SU-DHL-6 (cell line): ENCODE measurements around the gene C8A.

ENCODE experiments used
- H2AFZ ChIP-seq: fragments of 200-600 bp; sonication (generic); 2 replicates; pipeline ENCODE4 v1.6.1; 2014; ENCODE audit warnings: low read depth, mild to moderate bottlenecking, moderate library complexity, mixed read lengths, antibody characterized with exemption, low read length; ENCODE audit not compliant: severe bottlenecking
- H3F3A ChIP-seq: fragments of 200-600 bp; shearing (Covaris generic); 2 replicates; pipeline ENCODE4 v1.6.0; 2016; ENCODE audit warnings: antibody characterized with exemption, mild to moderate bottlenecking; ENCODE audit not compliant: insufficient read depth
- H3K27ac ChIP-seq: fragments of 200-600 bp; sonication (generic); 2 replicates; pipeline ENCODE4 v1.5.1; 2016; ENCODE audit warnings: low read depth, mild to moderate bottlenecking, low read length, moderate library complexity, mixed read lengths
- H3K27me3 ChIP-seq: fragments of 200-600 bp; sonication (generic), shearing (Covaris generic); 2 replicates; pipeline ENCODE4 v1.6.0; 2014; ENCODE audit warnings: mild to moderate bottlenecking, low read length
- H3K36me3 ChIP-seq: fragments of 200-600 bp; sonication (generic); 2 replicates; pipeline ENCODE4 v1.6.1; 2014; ENCODE audit warnings: mild to moderate bottlenecking, low read length, mixed read lengths
- H3K4me2 ChIP-seq: fragments of 300-600, 200-600 bp; shearing (Covaris generic), sonication (generic); 2 replicates; pipeline ENCODE4 v1.6.0; 2014; ENCODE audit warnings: low read length, low read depth, mild to moderate bottlenecking; ENCODE audit not compliant: poor library complexity, severe bottlenecking
- H3K4me3 ChIP-seq: fragments of 200-600 bp; sonication (generic); 2 replicates; pipeline ENCODE4 v1.5.1; 2014; ENCODE audit warnings: antibody characterized with exemption, low read length, mild to moderate bottlenecking, mixed read lengths; ENCODE audit not compliant: insufficient read depth, poor library complexity, severe bottlenecking
- H3K79me2 ChIP-seq: fragments of 200-600 bp; sonication (generic); 2 replicates; pipeline ENCODE4 v1.6.1; 2014; ENCODE audit warnings: mild to moderate bottlenecking, low read length, moderate library complexity; ENCODE audit not compliant: insufficient read depth
- H3K9ac ChIP-seq: fragments of 200-600 bp; sonication (generic); 2 replicates; pipeline ENCODE4 v1.7.0; 2014; ENCODE audit warnings: mild to moderate bottlenecking, low read length
- H3K9me2 ChIP-seq: fragments of 200-600 bp; sonication (generic); replicated peaks from 2 replicates; pipeline ENCODE4 v1.6.1; 2014; ENCODE audit warnings: low read length; ENCODE audit not compliant: insufficient read depth
- H3K9me3 ChIP-seq: fragments of 200-600 bp; sonication (generic); 2 replicates; pipeline ENCODE4 v1.6.1; 2014; ENCODE audit warnings: low read length, mixed read lengths; ENCODE audit not compliant: insufficient read depth
- H4K20me1 ChIP-seq: fragments of 200-600 bp; sonication (generic); 2 replicates; pipeline ENCODE4 v1.6.1; 2014; ENCODE audit warnings: low read depth, mild to moderate bottlenecking, antibody characterized with exemption, low read length, moderate library complexity, mixed read lengths
- CTCF ChIP-seq: fragments of 200-600 bp; sonication (generic); IDR thresholded peaks from one replicate; pipeline ENCODE4 v1.5.1; 2017; ENCODE audit warnings: antibody characterized with exemption, mild to moderate bottlenecking, low read length, moderate library complexity; ENCODE audit not compliant: insufficient read depth, poor library complexity, severe bottlenecking
- EZH2phosphoT487 ChIP-seq: fragments of 200-600 bp; sonication (generic), shearing (Covaris generic); conservative IDR thresholded peaks from 2 replicates; pipeline ENCODE4 v1.6.1; 2018; ENCODE audit warnings: mild to moderate bottlenecking, antibody characterized with exemption, low read length, moderate library complexity, mixed read lengths

The C8A gene

DNA sequence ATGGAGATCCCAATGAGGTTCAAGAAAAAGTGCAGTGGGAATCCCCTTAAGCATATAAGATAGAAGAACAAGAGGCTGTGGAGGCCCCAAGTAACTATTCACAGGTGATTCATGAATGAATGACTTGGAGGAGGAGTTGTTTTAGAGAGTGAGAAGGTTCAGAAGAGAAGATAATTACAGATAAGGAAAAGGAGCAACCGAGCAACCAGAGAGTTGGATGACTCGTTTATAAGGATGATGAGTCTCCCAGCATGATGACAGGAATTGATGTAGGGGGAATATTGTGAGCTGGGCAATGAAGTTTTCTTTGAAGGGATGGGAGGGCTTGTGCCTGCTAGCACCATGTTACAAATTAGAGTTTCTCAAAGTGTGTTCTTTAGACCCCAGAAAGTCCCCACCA is 9.8 kb downstream of the C8A start:
- H3K27me3 ChIP-seq, result no peaks in the 10 kb centered on the region
- H3K4me2 ChIP-seq, result no peak overlapping the region
- H3K79me2 ChIP-seq, result no peaks in the 10 kb centered on the region
- H2AFZ ChIP-seq, result no peak overlapping the region
- no peak for TF ChIP-seq CTCF
- TF ChIP-seq EZH2phosphoT487, result no peak
- no peaks in the 10 kb centered on the region for H3K9me2 ChIP-seq
- no peaks in the 10 kb centered on the region for H3K36me3 ChIP-seq
- no peak overlapping the region for H3K27ac ChIP-seq
- no peak overlapping the region for H3K9ac ChIP-seq
- H4K20me1 ChIP-seq, result no peaks in the 10 kb centered on the region
- H3F3A ChIP-seq, result no peaks in the 10 kb centered on the region
- no peaks in the 10 kb centered on the region for H3K9me3 ChIP-seq
- no peak overlapping the region for H3K4me3 ChIP-seq

- no peak overlapping the region for H2AFZ ChIP-seq
- no peak for TF ChIP-seq EZH2phosphoT487
- no peak for TF ChIP-seq CTCF
- no peak overlapping the region for H3K9ac ChIP-seq
- no peaks in the 10 kb centered on the region for H3K9me3 ChIP-seq
- no peaks in the 10 kb centered on the region for H3K27me3 ChIP-seq
- H3F3A ChIP-seq, result no peaks in the 10 kb centered on the region
- no peaks in the 10 kb centered on the region for H3K79me2 ChIP-seq
- H3K27ac ChIP-seq, result no peak overlapping the region
- no peaks in the 10 kb centered on the region for H3K9me2 ChIP-seq
- no peak overlapping the region for H3K4me2 ChIP-seq
- no peaks in the 10 kb centered on the region for H4K20me1 ChIP-seq
- no peak overlapping the region for H3K4me3 ChIP-seq
- H3K36me3 ChIP-seq, result no peaks in the 10 kb centered on the region
Measured at GRCh38 chr1:56866656-56867055, 12.1 kb downstream of the C8A start.

DNA sequence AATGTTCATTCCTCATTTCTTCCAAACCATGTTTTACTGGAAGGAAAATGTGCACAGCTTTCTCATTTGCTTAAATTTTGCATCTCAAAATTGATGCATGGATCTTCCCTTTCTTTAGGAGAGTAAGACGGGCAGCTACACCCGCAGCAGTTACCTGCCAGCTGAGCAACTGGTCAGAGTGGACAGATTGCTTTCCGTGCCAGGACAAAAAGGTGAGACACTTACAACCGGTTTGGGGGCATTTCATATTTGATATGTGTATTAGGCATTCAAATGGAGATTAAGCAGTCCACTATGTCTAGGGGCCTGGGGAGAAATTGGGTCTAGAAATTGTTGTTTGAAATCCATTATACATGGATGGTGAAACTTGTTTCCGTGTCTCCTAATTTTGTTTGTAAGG is 12.9 kb downstream of the C8A start:
- H3K4me3 ChIP-seq, result no peak overlapping the region
- no peak overlapping the region for H3K9ac ChIP-seq
- no peaks in the 10 kb centered on the region for H3F3A ChIP-seq
- no peaks in the 10 kb centered on the region for H3K9me3 ChIP-seq
- H3K4me2 ChIP-seq, result no peak overlapping the region
- no peaks in the 10 kb centered on the region for H3K79me2 ChIP-seq
- H2AFZ ChIP-seq, result no peak overlapping the region
- H3K36me3 ChIP-seq, result no peaks in the 10 kb centered on the region
- H4K20me1 ChIP-seq, result no peaks in the 10 kb centered on the region
- H3K9me2 ChIP-seq, result no peaks in the 10 kb centered on the region
- H3K27me3 ChIP-seq, result no peaks in the 10 kb centered on the region
- no peak overlapping the region for H3K27ac ChIP-seq
- TF ChIP-seq CTCF (no peak), EZH2phosphoT487 (no peak)

- Histone ChIP-seq H3K9ac (no peak overlapping the region), H3K4me2 (no peak overlapping the region), H3F3A (no peaks in the 10 kb centered on the region)
Measured at GRCh38 chr1:56868761-56869160, 14.2 kb downstream of the C8A start.

More at GRCh38 chr1:56868761-56869160, 14.2 kb downstream of the C8A start:
- H3K36me3 ChIP-seq, result no peaks in the 10 kb centered on the region
- H3K27me3 ChIP-seq, result no peaks in the 10 kb centered on the region
- H3K79me2 ChIP-seq, result no peaks in the 10 kb centered on the region
- no peaks in the 10 kb centered on the region for H4K20me1 ChIP-seq
- H2AFZ ChIP-seq, result no peak overlapping the region
- H3K27ac ChIP-seq, result no peak overlapping the region
- H3K9me3 ChIP-seq, result no peaks in the 10 kb centered on the region
- no peak overlapping the region for H3K4me3 ChIP-seq
- TF ChIP-seq EZH2phosphoT487 (no peak), CTCF (no peak)
- no peaks in the 10 kb centered on the region for H3K9me2 ChIP-seq
